ENCODE data around the gene FBXL17.
"Not testable (repeated sequence)": the region's sequence is repeated elsewhere in the genome, so short reads cannot be mapped to it uniquely, and the experiment has no call there.

The FBXL17 gene

DNA sequence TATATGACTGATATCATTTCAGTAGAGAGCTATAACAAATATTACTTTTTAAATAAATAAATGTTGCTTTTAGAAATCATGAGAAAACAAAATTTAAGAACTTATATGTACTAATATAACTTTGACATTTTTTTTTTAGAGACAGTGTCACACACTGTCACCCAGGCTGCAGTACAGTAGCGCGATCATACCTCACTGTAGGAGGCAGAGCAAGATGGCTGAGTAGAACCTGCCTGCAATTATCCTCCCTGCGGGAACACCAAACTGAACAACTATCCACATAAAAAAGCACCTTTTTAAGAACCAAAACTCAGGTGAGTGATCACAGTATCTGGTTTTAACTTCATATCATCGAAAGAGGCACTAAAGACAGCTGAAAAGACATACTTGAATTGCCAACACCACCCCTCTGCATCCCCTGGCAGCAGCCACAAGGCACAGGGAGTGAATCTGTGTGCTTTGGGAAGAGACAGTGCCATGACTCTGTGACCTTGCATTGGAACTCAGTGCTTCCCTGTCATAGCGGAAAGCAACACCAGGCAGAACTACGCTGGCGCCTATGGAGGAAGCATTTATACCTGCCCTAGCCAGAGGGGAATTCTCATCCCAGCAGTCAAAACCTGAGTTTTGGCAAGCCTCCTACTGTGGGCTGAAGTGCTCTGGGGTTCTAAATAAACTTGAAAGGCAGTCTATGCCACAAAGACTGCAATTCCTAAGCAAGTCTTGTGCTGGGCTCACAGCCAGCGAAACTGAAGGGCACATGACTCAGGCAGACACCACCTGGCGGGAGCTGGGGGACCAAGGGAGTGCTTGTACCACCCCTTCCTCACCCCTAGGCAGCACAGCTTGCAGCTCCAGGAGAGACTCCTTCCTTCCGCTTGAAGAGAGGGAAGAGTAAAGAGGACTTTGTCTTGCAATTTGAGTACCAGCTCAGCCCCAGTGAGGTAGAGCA lies 142.7 kb downstream of the FBXL17 start:
- DNase-seq, result no peak

DNA sequence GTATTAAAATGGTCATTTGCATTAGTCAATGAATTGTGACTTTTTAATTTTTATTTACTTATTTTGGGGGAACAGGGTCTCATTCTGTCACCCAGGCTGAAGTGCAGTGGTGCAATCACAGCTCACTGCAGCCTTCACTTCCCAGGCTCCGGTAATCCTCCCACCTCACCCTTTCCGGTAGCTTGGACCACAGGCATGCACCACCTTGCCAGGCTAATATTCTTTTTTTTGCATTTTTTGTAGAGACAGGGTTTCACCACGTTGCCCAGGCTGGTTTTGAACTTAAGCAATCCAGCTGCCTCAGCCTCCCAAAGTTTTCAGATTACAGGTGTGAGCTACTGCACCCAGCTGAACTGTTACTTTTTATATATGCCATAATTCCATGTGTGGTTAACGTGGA lies 143.4 kb downstream of the FBXL17 start:
- DNase-seq, result no peak

- no peak for DNase-seq
Measured at GRCh38 chr5:108233617-108234155, 148.2 kb downstream of the FBXL17 start.

DNA sequence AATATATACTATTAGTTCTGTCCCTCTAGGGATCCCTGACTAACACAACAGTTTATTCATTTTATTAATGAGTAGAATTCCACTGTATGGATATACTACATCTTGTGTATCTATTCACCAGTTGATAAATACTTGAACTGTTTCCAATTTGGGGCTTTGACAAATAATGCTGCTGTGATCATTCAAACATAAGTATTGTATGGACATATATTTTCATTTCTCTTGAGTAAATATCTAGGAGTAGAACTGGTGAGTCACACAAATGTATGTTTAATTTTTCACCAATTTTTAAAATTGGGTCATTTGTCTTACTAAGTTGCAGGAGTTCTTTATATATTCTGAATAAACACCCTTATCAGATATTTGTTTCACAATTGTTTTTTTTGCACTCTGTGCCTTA lies 149.1 kb downstream of the FBXL17 start:
- DNase-seq, result no peak

DNA sequence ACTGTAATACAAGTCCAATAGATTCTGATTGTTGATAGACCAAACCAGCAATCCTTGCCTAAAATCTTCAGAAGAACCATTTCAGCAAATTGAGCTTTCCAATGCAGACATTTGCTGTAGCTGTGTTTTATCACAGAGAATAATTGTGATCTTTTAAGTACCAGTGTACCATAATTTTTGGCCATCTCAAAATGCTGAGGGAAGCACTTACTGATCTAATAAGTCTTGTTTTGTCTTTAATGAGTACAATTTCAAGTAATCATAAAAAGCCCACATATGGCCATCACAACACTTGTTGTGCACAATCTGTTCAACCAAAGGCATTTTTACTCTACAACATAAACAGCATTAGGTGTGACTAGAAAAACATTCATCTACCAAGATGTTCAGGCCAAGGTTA lies 159.9 kb downstream of the FBXL17 start:
- no peak for DNase-seq

- no peak for DNase-seq
Measured at GRCh38 chr5:108220834-108221233, 161.1 kb downstream of the FBXL17 start.

DNA sequence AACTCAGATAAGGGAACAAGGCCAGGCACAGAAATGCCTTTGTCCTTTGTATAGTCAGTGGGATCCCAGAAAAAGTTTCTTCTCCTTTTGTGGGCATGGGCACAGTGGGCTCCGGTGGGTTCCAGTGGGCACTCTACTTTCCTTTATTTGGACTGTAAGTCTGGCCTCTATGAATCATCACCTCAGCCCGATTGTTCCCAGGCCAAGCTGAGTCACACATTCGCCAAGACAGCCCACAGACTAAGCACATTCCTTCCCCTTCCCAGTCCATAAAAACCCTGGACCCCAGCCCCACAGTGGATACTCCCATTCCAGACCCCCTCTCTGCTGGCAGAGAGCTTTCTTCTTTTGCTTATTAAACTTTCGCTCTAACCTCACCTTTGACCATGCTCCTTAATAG lies 165.0 kb downstream of the FBXL17 start:
- no peak for DNase-seq

DNA sequence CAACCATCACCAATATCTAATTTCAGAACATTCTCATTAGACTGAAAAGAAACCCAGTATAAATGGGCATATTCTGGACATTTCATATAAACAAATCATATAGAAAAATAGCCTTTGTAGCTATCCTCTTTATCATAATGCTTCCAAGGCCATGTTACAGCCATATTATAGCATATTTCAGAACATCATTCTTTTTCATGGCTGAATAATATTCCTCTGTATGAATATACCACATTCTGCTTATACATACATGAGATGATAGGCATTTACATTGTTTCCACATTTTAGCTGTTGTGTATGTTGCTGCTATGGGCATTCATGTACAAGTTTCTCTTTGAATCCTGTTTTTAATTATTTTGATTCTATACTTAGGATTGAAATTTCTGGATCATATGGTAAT lies 167.0 kb downstream of the FBXL17 start:
- no peak for DNase-seq

GRCh38 chr5:108212775-108213346 lies 169.0 kb downstream of the FBXL17 start:
- DNase-seq, result no peak

DNA sequence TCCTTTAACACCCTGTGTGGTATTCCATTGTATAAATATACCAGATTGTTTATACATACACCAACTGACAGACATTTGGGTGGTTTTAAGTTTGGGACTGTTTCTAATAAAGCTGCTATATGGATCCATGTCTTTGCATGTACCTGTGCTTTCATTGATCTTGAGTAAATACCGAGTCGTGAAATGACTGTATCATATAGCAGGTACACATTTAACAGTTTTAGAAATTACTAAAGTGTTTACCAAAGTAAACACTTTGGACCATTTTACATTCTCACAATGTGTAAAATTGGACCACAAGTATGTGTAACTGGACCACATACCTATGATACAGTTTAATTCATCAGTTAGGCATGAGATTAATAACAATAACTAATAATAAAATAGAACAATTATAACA lies 175.2 kb downstream of the FBXL17 start:
- no peak for DNase-seq

DNA sequence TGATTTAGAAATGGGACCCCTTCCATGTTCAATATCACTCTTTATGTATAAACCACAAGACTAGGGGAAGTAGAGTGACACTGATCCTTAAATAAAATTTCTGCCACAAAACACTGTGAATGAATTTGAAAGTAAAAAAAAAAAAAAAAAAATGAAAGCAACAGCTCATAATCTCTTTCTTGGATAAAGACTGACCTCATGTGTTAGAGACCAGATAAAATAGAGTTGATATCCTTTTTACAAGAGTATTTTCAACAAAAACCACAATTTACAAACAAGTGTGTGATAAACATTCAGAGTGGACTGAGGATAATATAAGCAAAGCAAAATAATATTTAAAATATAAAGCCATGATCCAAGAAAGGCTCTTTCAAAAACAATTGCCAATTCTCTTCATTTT lies 180.2 kb downstream of the FBXL17 start:
- DNase-seq, result no peak

DNA sequence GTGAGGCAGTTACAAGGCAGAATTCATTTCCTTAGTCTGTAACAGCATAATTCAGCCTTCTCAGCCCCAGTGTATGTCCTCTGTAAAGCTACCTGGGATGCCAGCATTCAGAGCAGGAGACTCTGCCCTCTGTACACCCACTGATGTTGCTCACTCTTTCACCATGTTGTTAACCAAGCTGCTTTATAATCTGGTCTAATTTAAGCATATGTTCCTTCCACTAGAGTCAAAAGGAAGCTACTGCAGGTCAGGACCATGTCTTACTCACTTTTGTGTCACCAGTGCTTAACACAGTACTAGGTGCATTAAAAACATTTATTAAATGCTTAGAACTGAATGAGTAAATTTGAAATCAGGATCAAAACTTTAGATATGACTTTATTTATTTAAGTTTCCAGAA lies 185.6 kb downstream of the FBXL17 start:
- DNase-seq, result no peak

DNA sequence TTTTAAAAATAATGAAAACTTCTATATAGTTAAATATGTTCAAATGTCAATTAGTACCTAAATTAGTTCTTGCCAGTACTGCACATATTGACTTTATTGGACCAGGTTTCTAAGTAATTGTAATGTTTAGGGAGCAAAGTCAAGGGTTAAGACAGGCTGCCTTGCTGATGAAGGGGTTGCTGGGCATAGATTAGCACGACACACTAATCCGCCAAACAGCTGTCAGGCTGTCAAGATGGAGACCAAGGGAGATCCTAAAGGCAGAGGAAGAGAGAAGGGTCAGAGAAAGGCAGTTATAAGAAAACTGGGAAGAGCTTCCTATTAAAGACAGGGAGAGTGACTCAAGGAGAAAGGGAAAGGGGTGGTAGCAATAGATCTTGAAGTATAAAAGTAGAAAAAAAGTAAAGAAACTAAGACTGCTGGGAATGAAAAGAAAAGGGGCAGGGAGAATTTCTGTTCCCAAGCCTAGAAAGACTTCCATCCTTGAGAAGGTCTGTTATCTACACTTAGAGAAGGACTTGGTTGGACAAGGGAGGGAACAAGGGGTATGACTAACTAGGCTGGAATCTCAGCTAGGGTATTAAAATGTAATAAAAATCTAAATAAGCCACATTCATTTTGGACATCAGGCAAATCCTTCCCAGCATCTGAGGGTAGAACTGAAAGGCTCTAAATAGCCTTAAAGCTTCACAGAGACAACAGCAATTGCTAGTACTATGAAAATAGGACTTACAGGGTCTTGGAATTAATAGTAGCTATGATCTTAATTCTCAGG lies 188.7 kb downstream of the FBXL17 start:
- DNase-seq, result no peak

DNA sequence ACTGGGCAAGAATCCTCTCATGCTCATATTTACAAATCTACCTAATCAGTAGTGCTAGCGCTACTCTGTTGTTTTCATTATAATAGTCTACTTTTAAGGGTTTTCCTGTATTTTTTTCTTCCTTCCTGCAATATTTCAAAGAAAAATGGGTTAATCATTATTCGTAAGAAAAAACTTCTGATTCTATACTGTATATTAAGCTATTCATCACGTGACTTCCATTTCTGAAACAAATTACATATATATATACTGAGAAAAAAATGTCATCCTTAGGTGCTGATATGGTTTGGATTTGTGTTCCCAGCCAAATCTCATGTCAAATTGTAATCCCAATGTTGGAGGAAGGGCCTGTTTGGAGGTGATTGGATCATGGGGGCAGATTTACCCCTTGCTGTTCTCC lies 197.0 kb downstream of the FBXL17 start:
- DNase-seq, result no peak

DNA sequence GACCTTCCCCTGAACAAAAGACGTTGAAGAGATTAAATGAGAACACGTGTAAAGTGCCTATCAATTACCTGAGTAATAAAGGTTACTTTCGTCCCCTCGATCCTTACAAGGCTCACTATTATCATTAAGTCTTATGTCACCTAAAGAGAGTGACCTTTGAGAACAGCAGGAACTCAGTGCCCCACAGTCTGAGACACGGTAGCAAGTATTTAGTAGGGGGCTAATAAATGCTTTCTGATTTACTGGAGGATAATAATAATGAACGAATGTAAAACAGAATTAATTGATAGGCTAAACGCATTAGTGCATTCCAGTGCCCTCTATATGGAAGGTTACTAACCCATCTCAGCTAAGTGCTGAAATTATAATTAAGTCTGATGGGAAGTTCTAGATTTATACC lies 199.9 kb downstream of the FBXL17 start:
- no peak for DNase-seq

DNA sequence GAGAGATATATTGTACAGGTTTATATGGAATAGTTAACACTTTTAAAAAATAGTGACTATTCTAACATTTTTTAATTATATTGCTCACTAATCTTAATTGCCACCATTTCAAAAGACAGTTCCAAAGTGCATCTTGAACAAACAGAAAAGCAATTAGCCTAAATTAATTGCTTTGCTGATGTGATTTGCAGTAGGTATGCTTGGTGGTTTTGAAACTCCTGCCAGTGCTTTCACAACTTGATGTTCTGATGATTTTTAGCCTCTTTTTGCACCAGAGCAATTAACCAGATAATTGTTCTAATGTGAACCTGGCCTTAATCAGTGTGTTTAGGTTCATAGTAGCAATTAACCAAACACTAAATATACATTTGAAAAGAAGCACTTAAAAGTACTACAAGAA lies 207.6 kb downstream of the FBXL17 start:
- no peak for DNase-seq

DNA sequence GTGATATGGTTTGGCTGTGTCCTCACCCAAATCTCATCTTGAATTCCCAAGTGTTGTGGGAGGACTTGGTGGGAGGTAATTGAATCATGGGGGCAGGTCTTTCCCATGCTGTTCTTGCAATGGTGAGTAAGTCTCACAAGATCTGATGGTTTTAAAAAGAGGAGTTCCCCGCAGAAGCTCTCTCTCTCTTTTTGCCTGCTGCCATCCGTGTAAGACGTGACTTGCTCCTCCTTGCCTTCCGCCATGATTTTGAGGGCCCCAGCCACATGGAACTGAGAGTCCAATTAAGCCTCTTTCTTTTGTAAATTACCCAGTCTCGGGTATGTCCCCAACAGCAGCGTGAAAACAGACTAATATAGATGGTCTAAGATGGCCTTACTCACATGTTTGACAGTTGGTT lies 210.1 kb downstream of the FBXL17 start:
- DNase-seq, result no peak

DNA sequence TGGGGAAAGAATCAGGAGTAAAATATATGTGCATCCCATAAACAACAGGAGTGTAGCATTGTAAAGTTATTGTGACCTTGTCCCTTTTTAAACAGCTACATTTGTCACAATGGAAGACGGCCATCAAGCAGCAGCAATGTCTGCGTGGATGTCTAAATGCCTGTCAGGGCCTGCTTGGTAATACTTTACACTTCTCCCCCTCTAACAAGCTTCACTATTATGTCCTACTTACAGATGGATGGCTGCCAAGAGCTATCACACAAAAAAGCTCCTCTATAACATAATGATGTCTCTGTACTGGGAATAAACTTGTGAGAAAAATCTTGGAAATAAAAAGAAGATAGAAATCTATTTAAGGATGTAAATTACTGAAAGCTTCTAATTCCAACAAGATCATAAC lies 213.0 kb downstream of the FBXL17 start:
- no peak for DNase-seq

- no peak for DNase-seq
Measured at GRCh38 chr5:108167174-108167573, 214.7 kb downstream of the FBXL17 start.

- no peak for DNase-seq
Measured at GRCh38 chr5:108164574-108164973, 217.3 kb downstream of the FBXL17 start.

GRCh38 chr5:108152854-108153253 lies 229.0 kb downstream of the FBXL17 start:
- DNase-seq, result not testable (repeated sequence)

GRCh38 chr5:108149369-108149768 lies 232.5 kb downstream of the FBXL17 start:
- DNase-seq, result no peak

DNA sequence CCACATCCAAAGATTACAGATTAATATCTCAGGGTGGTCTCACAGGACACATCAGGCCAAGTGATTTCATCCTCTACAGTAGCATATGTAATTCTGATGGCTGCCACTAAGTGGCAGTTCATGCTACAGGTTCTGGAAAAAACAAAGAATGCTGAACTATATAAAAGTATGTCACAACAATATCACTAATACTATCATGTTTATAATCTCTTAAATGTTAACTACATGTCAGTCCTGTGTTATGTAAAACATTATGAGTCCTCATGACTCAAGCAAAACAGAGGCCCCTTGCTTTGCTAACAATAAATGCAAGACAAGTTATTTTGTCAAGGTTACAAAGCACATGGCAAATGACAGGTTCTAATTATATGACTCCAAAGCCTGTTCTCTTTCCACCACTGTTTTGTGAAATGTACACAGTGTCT lies 233.2 kb downstream of the FBXL17 start:
- no peak for DNase-seq

DNA sequence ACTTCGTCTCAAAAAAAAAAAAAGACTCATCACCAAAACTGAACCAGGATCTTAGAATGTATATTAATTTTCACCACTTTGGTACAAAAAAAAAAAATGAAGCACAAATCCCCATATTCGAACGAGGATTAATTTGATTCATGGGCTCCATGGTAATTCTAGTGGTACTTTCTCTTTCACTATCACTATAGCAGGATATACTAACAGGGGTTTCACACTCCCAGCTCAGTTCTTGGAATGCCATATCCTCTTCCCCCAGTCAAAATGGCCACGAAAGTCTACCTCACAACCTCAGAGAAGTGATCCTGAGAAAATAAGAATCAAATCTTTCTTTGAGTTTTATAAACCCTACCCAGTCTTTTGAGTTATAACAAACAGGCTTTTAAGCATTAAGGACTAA lies 235.7 kb downstream of the FBXL17 start:
- DNase-seq, result no peak
